Measurements from ENCODE around the gene RANGRF.

The RANGRF gene

DNA sequence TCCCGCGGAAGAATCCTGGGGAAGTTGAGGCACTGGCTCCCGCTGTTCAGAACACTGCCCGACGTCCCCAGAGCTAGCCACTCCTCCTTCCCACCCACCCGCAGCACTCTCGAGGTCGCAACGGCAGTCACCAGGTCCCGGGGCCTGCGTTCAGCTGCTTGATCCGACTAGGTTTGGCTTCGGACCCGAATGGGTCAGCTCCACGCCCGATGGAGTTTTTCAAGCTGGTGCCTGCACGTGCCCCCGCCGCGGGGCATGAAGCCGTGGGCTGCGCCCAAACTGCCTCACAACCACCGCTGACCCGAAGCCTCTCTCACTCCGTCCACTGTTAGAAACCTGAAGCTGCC lies 38.8 kb downstream of the RANGRF start:
- in situ Hi-C loops (cut with MboI; ENCODE audit: low pct_unique_long_range_greater_than_20kb, low sequenced_read_pairs, unreplicated experiment), result no loop called here
- DNase-seq (ENCODE audit: low spot score), result no peak
- TF ChIP-seq, protein P1, sequence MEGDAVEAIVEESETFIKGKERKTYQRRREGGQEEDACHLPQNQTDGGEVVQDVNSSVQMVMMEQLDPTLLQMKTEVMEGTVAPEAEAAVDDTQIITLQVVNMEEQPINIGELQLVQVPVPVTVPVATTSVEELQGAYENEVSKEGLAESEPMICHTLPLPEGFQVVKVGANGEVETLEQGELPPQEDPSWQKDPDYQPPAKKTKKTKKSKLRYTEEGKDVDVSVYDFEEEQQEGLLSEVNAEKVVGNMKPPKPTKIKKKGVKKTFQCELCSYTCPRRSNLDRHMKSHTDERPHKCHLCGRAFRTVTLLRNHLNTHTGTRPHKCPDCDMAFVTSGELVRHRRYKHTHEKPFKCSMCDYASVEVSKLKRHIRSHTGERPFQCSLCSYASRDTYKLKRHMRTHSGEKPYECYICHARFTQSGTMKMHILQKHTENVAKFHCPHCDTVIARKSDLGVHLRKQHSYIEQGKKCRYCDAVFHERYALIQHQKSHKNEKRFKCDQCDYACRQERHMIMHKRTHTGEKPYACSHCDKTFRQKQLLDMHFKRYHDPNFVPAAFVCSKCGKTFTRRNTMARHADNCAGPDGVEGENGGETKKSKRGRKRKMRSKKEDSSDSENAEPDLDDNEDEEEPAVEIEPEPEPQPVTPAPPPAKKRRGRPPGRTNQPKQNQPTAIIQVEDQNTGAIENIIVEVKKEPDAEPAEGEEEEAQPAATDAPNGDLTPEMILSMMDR (IDR thresholded peaks at IDR 0.05; ENCODE audit: extremely low read depth, insufficient read depth, missing control alignments), result no peak

DNA sequence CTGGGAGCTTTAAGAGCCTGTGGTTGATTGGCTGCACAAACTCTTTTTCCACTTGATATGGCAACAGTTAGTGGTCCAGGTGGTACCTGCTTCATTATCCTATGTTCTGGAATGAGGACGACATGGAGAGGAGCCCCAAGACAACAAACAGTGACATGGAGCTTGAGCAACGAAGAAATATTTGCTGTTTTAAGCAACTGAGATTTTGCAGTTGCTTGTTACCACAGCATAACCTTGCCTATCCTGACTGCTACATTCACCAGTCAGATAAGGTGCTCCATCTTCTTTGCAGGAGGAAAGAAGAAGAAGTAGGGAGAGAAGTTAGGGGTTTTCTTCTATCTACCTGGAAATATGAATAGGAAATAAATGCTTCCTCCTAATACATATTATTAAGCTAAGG lies 43.7 kb downstream of the RANGRF start:
- no peak for DNase-seq (ENCODE audit: low spot score)

DNA sequence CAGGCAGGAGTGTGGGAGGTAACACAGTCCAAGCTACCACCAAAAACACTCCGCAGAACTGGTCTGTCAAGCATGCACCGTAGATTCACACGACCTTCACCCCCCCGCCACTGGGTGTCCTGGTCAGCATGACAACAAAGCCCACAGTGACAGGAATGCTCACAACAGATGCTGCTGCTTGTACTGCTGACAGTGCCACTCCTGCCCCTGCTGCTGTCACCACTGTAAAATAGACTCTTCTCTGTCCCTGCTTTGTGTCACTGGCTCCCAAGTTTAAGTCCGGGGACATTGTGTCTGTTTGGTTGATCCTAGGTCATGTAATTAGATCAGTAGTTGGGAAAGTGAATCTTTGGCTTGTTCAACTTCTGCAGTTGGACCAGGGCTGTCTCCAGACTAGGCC lies 44.2 kb downstream of the RANGRF start:
- DNase-seq (ENCODE audit: low spot score), result no peak
- TF ChIP-seq, protein P1 (IDR thresholded peaks at IDR 0.05; ENCODE audit: extremely low read depth, insufficient read depth, missing control alignments), result no peak

More for the DNA sequence above, 43.7 kb downstream of the RANGRF start:
- TF ChIP-seq, protein P1 (IDR thresholded peaks at IDR 0.05; ENCODE audit: extremely low read depth, insufficient read depth, missing control alignments), result no peak
- in situ Hi-C loops (cut with MboI; ENCODE audit: low pct_unique_long_range_greater_than_20kb, low sequenced_read_pairs, unreplicated experiment), result no loop called here

DNA sequence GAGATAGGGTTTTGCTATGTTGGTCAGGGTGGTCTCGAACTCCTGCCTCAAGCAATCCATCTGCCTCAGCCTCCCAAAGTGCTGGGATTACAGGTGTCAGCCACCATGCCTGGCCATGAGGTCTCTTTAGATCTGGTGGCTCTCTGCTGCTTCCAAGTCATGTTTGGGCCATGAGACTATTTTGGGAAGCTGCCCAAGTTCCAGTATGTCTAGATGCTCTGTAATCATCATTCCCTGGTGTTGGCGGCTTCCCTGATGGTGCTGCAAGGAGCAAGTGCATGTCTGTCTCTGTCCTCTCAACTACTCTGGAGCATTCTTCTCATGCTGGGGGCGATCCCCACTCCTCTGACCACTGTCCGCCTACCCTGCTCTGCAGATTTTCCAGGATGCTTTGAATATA lies 44.8 kb downstream of the RANGRF start:
- in situ Hi-C loops (cut with MboI; ENCODE audit: low pct_unique_long_range_greater_than_20kb, low sequenced_read_pairs, unreplicated experiment), result no loop called here
- no peak for DNase-seq (ENCODE audit: low spot score)
- TF ChIP-seq, protein P1 (IDR thresholded peaks at IDR 0.05; ENCODE audit: extremely low read depth, insufficient read depth, missing control alignments), result no peak

More for the DNA sequence above, 44.2 kb downstream of the RANGRF start:
- in situ Hi-C loops (cut with MboI; ENCODE audit: low pct_unique_long_range_greater_than_20kb, low sequenced_read_pairs, unreplicated experiment), result no loop called here

DNA sequence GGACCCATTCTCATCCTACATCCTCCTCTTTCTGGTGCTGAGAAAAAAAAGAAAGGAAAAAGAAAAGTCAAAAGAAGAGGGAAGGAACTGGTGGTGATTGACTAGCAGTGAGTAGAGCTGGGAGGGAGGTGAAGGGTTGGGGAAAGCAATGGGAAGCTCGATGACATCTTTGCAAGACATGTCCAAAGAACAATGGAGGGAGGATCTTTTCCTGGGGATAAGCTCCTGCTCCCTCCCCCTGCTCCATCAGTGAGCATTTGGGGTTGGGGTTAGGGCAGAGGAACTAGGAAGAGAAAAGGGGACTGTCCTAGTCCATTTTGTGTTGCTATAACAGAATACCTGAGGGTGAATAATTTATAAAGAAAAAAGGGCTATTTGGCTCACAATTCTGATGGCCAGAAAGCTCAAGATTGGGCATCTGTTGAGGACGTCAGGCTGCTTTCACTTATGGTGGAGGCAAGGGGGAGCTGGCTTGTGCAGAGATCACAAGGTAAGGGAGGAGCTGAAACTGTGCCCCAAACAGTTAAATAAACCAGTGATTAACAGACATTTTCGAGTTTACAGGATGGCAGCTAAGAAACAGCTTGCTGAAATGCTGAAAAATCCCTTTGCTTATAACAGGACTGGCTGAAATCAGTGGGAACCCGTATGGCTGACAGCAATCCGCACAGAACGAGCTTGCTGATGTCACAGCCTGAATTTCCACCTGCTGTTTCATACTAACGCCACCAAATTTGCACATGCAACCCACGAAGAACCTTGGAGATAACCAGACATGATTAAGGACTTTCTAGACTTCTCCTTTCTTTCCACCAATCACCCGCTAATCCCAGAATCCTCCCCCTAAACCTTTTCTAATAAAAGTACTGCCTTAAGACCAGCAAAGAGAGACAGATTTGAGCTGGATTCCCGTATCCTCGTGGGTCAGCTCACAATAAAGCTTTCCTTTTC lies 49.6 kb downstream of the RANGRF start:
- in situ Hi-C loops (cut with MboI; ENCODE audit: low pct_unique_long_range_greater_than_20kb, low sequenced_read_pairs, unreplicated experiment), result no loop called here
- TF ChIP-seq, protein P1 (IDR thresholded peaks at IDR 0.05; ENCODE audit: extremely low read depth, insufficient read depth, missing control alignments), result no peak
- no peak for DNase-seq (ENCODE audit: low spot score)

DNA sequence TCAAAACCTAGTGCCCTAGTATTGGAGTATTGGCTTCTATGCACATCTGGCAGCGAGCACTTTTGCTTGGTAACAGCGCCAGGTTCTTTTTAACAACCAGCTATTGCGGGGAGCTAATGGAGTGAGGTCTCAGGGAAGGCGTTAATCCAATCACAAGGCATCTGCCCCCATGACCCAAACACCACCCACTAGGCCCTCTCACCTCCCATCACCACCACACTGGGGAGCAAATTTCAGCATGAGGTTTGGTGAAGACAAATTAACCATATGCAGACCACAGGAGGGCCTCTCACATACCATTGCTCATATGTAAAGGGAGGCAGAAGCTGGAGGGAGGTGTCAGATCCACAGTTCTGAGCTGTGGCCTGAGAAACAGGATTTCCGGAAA lies 50.3 kb downstream of the RANGRF start:
- DNase-seq (ENCODE audit: low spot score), result no peak
- TF ChIP-seq, protein P1 (IDR thresholded peaks at IDR 0.05; ENCODE audit: extremely low read depth, insufficient read depth, missing control alignments), result no peak
- in situ Hi-C loops (cut with MboI; ENCODE audit: low pct_unique_long_range_greater_than_20kb, low sequenced_read_pairs, unreplicated experiment), result no loop called here
